Suppressor macrophage treated with lipopolysaccharide for 1 hour (primary cell): ENCODE measurements around the gene MSRB3.
A peak's percentile ranks its signal among the peaks of the same experiment; 100 is the strongest.
"Not testable (repeated sequence)": the region's sequence is repeated elsewhere in the genome, so short reads cannot be mapped to it uniquely, and the experiment has no call there.

Experiments
- DNase-seq, 3 donors: peaks; one replicate each; pipeline ENCODE4 v3.0.0-alpha.2; 2020 to 2022

The MSRB3 gene

DNA sequence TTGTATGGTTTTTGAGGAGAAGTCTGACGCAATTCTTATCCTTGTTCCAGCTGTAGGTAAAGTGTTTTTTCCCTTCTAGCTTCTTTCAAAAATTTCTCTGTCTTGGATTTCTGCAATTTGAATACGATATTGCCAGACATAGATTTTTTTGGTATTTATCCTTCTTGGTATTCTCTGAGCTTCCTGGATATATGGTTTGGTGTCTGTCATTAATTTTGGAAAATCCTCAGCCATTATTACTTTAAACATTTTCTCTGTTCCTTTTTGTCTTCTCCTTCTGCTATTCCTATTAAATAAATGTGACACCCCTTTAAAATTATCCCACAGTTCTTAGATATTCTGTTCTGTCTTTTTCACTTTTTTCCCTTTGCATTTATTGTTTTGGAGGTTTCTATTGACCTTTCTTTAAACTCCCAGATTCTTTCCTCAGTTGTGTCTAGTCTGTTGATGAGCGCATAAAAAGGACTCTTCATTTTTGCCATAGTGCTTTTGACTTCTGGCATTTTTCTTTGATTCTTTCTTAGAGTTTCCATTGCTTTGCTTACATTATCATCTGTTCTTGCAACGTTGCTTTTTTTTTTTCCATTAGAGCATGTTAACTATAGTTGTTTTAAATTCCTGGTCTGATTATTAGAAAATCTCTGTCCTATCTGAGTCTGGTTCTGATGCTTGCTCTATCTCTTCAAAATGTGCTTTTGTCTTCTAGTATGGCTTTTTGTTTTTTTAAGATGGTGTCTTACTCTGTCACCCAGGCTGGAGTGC lies 129.1 kb downstream of the MSRB3 start:
- DNase-seq, result no peak

DNA sequence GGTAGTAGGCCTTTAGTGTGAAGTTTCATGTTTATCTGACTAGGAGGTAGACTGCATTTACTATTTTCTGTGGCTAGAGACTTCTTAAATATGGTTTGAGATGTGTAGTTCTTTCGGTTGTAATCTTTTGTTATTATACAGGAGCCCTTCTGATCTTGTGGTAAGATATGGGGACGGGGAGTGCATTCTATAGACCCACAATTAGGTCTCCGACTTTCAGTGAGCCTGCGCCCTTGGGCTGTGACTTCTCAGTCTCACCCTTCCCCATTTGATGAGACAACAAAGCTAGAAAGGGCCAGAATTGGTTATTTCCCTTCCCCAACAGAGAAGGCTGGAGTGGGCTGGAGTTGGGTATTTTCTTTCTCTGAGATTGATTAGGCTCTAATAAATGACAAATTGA lies 130.0 kb downstream of the MSRB3 start:
- no peak for DNase-seq

DNA sequence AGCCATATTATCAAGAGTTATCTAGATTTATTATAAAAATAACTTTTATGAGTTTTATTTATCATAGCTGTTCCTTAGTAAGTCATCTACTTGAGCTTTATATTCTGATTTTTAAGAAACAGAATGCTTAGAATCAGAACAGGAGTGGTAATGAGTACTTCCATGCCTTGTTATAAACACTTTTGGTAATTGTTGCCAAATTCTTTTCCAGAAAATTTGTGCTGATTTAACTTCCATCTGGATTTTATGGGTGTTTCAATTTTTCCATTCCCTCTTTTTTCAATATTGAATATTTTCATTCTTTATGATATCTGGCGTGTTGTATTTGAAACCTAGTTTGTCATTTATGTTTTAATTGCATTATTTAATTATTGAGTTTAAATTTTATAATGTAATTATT lies 131.2 kb downstream of the MSRB3 start:
- DNase-seq, result no peak

DNA sequence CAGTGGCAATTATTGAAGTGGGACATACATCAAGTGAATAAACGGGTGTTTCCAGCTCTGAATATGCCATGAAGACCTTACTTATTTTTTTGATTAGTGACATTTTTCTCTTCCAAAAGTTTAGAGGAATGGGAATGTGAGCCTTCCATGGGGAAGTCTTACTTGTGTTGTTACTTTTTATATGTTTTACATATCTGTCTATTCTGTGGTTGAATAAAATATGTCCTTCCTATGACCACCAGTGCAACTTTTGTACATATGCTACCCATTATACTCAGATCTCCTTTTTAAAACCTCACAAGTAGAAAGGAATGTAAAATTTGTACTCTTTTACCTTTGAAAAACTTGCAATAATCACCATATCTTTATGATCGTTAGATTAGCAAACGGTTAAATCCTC lies 132.7 kb downstream of the MSRB3 start:
- no peak for DNase-seq

DNA sequence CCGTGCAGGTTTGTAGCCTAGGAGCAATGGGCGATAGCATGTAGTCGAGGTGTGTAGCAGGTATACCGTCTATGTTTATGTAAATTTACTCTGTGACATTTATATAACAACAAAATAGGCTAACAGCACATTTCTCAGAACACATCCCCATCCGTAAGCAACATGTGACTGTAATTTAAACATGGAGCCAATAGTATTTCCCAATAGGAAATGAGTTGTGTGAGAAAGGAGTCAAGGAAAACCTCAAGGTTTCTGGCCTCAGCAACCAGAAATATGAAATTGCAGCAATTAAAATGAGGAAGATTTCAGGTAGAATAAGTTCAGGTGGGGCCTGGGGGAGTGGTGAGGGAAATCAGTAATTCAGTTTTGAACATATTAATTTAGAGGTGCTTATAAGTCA lies 136.0 kb downstream of the MSRB3 start:
- DNase-seq, result peak in 1 of 3 donors; percentile 14

DNA sequence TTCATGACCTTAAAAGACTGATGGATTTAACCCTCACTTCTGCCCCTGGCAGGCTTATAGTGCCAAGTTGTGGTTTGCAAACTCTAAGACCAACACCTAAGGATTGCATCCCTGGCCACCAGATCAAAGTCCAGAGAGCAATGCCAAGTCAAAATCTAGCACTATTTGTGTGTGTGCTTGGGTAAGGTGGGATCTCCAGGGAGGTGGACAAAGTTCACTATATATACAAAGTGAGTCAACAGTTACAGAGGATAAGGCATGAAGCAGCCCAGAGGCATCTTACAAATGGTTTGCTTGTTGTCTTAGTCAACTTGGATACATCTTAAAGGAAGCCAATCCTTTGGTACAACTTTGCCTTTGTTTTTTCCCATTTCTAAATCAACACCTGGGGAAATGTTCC lies 137.3 kb downstream of the MSRB3 start:
- DNase-seq, result no peak

DNA sequence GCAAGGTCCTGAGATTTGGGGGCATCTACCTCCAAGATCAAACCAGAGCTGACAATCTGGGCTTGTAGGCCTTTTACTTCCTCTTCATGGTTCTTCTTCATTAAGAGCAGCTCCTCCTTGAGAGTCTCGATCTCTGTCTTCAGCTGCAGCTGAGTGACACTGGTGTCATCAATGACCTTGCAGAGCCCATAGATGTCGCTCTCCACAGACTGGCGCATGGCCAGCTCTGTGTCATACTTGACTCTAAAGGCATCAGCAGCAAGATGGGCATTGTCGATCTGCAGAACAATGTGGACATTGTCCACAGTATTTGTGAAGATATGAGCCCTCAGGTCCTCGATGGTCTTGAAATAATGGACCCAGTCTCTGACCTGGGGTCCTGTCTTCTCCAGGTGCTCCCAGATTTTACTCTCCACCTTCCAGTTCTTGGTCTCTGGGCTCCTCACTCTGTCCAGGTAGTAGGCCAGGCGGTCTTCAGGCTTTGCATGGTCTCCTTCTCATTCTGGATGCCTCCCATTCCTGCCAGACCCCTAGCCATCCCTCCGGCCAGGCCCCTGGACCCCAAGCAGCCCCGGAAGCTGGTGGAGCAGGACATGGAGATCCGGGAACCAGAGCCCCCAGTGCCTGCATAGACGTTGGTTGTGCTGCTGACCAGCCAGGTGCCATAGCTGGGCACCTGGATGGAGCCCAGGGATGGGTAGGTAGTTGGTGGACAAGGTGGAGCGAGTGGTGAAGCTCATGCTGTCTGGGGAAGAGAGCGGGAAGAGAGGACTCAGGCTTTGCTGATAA lies 141.0 kb downstream of the MSRB3 start:
- DNase-seq, result no peak

DNA sequence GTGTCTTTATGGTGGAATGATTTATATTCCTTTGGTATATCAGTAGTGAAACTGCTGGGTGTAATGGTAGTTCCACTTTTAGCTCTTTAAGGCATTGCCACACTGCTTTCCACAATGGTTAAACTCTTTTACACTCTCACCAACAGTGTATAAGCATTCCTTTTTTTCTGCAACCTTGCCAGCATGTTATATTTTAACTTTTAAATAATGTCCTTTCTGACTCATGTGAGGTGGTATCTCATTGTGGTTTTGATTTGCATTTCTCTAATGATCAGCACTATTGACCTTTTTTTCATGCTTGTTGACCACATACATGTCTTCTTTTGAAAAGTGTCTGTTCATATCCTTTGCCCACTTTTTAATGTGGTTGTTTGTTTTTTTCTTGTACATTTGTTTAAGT lies 142.5 kb downstream of the MSRB3 start:
- no peak for DNase-seq

DNA sequence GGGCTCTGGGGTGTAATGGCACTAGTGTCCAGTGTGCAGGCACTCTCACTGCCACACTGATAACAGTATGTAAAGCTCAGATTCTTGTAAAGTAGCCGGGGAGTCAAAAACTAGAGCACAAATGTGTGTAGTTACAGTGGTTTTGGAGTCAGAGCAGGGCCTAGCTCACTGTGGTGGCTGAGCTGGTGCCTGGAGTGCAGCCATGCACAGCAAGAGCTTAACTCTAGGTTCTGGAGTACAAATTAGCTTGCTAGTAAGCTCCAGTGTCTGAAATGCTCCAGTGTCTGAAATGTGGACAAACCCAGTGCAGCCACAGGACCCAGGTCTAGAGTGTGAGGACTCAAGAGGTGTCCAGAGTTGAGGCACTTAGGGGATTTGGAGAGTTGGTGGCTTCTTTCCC lies 149.2 kb downstream of the MSRB3 start:
- DNase-seq, result no peak

DNA sequence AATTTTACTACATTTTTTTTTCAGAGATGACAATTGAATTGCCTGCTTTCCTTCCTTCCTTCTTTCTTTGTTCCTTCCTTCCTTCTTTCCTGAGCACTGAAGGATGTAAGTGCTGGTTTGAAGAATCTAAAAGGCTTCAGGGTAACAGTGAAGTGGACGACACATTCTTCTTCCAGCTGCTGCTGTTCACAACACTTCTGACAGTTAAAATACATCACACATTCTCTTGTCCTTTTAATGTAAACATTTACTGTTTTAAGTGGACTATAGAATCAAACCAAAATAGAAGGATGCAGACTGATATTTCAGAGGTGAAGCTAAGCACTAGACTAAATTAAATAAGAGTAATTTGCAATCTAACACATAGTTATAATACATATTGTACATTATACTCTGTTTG lies 151.5 kb downstream of the MSRB3 start:
- no peak for DNase-seq

DNA sequence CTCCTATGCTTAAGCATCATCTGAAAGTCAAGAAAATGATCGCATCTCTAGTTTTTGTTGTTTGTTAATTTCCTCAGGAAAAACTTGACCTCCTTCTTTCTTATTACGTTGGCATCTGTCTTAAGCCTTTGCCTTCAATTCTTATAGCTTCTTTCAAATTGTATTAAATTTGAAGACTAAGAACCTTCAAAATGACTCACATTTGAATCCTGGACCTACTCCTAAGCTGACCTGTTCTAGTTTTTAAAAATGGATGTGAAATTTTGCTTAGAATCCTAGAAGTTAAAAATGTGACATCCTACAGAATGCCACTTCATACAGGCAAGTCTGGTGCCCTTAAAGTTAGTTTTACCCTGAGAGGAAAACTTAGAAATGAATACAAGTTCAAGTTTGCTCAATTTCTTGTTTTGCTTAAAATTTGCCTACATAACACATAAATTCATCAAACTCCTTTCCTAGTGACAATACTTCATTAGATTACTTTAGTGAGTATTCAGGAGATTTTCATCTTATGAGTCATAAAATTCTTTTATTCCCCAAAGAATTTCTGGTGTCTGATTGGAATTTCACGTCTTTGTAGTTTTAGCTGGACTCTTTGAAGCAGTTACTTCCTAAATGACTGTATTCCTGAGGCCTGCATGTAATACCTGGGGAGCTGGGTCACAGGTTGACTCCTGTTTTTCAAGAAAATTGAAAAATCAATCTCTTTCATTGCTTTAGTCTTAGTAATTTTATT lies 152.3 kb downstream of the MSRB3 start:
- DNase-seq, result no peak

DNA sequence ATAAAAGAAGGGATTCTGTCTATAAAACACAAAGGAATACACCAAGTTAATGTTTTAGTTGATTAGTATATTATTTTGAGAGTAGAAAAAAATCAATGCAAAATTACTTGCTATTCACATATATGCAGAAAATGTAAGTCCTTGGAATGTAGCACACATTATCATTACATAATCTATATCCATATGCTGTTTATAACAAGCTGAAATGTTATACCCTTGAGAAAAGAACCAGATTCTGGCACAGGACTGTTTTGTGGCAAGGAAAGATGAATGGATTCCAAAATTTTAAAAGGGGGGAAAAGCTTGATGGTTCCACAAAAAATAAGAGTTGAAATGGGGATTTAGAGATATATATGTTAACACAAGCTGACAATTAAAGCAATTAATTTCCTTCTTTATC lies 153.6 kb downstream of the MSRB3 start:
- no peak for DNase-seq

DNA sequence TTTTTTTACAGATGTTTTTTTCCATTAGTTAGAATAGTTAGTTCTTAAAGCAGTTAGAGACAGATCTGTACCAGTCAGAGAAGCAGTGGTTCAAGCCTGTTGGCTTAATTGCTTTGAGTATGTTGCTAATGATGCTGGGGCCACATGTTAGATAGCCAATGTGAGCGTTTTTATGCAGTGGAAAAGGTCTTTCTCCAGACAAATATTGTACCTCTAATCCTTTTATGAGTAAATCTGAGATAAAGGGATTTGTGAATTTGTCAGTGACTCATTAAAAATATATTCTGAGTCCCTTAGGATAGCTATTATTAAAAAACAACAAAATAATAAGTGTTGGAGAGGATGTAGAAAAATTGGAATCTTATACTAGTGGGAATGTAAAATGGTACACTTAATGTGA lies 154.2 kb downstream of the MSRB3 start:
- no peak for DNase-seq

DNA sequence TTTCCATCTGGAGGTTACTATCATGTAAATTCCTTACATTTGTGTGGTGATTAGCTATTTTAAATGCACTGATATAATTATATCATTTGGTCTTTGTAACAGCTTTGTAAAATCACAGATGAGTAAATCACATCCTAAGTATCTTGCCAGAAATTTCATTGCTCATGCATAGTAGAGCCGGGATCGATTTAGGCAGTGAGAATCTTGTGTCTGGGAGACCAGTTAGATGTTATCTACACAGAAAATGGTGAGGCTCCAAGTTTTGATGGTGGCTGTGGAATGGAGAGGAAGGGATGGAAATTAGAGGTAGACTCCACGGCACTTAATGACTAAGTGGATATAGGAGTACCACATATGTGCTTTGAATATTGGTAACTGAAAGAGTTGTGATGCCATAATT lies 156.3 kb downstream of the MSRB3 start:
- no peak for DNase-seq

DNA sequence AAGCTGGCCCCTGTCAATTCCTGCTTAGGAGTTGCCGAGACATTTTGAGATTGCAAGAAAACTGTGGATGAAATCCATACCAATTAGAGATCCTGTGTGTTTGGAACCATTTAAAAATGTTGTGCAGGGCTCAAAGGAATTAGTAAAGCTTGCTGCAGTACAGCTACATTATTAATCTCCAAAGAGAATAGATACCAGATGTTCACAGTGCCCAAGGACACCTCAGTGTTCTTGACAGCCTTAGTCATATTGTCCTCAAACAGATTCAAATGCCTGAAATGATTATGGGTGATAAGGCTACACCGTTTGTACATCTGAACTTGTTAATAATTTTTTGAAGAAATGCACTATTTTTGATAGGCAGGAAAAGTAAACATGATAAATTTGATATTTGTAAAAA lies 164.6 kb downstream of the MSRB3 start:
- DNase-seq, result no peak

DNA sequence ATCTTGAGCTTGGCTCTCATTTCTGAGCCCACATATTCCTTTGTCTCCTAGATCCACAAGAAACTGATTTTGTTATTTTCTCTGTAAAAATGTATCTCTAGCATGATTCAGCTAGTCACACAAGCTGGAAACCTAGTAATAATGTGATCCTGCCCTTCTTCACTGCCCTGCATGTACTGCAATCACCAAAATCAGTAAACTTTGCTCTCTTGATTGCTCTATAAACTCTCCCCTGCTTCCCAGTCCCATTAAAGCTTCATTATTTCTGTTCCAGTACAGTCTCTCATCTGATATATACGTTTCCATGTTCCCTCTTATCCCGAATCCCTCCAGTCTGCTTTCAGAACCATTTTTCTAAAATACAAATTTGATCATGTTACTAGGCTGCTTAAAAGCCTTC lies 166.5 kb downstream of the MSRB3 start:
- no peak for DNase-seq

DNA sequence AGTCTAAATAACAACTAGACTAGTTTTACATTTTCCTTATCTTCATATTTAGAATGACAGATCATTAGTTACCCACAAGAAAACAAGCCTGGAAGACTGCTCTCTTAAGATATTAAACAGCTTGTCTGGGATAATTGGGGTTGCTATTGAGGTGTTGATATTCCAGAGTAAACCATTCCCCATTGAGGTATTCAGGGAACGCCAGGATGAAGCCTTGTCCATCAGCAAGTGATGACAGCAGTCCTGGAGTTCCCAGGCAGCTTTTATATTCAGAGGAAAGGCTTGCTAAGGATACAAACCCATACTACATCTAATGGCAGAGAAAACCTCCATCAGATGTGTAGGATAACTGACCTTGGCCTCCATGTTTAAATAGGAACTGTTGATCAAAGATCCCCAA lies 168.4 kb downstream of the MSRB3 start:
- DNase-seq, result no peak

DNA sequence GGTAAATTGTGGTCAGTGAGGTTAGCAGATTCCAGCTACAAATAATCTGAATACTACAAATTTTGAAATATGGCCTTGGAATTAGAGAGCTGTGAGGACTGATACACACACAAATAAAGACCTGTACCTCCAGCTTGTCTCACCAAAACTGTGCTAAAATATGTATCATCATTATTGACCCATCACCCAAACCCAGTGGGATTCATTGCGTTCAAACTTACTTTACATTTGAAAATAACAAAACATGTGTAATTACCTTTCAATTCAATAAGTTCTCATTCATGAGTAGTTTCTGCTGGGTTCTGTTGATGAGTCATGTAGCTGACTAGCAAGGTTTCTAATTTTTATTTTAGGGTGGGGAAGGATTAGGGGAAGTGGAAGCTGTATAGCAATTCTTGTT lies 170.9 kb downstream of the MSRB3 start:
- DNase-seq, result peak; percentile 29 to 74 (median 69)

DNA sequence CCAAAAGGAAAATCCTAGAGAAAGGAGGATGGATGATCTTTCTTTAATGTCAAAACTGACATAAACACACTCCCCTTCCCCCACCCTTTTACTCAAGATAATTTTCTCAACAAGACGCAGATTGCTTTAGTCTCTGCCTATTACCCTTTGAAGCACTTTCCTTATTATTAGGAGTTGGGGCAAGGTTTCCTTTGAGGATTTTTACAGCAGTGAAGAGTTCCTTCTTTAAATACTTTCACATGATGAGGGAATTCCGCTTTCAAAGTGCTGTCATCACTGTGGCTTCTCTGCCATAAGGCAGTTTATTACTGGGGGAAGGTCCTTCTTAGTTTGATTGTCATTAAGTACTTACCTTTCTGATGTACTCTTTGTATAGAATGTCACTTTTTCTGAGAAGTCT lies 172.1 kb downstream of the MSRB3 start:
- peak; percentile 60 to 73 (median 69) for DNase-seq

DNA sequence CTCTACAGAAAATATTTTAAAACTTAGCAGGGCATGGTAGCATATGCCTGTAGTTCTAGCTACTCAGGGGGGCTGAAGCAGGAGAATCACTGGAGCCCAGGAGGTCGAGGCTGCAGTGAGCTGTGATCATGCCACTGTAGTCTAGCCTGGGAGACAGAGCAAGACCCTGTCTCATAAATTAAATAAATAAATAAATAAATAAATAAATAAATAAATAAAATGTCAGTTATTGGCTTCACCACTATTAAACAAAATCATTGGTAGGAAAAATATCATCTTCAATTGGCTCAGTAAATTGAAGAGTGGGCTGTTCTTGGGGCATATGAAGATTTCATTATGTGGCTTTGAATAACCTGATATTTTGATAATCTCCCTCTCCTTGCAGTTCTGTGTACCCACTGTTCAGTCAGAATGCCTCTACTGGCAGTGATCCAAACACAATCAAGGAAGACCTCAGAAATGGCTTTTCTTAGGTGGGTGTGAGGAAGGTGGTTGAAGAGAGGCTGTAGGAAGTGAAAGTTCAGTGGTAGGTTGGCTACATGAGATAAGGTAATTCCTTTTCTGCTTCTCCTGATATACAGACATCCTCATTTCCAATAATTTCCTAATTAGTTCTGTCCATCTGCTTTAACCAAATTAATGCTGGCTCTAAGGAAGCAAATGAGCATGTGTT lies 175.8 kb downstream of the MSRB3 start:
- no peak for DNase-seq

DNA sequence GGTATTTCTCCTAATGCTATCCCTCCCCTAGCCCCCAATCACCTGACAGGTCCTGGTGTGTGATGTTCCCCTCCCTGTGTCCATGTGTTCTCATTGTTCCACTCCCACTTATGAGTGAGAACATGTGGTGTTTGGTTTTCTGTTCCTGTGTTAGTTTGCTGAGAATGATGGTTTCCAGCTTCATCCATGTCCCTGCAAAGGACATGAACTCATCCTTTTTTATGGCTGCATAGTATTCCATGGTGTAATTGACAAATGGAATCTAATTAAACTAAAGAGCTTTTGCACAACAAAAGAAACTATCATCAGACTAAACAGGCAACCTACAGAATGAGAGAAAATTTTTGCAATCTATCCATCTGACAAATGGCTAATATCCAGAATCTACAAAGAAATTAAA lies 178.9 kb downstream of the MSRB3 start:
- DNase-seq, result not testable (repeated sequence)

DNA sequence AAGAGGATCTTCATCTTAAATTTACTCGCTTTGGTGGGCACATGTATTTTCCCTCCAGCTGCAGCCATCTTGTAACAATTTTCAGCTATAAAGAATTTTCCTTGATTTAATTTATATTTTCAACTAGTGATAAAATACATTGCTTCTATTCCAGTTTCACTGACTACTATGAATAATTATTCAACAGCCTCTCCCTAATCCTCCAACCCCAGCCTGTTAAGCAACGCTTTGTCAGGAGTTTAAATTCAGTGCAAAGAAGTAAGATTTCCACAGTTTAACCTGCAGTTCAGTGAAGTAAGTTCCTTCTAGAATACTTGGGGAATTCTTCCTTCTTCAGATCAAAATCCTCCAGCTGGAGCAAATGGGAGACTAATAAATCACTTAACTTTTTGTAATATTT lies 180.2 kb downstream of the MSRB3 start:
- DNase-seq, result no peak

DNA sequence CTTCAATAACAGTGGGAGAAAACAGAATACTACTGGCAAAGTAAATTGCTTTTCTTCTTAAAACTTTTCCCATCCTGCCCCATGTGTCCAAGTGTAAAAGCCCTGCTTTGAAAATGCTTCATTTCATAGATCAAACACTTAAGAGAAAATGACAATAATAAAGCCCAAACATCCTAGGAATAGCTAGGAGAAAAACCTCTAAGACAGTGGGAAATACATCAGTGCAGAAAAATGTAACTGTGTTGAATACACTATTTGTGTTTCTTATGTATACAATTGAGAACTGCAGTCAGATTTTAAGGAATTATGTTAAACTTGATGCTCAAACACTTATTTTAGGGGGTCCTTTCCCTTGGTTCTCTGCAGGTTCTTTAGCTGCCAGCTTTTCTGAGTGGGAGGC lies 181.1 kb downstream of the MSRB3 start:
- DNase-seq, result no peak
